ENCODE data around the gene INF2.
"Not testable (repeated sequence)": the region's sequence is repeated elsewhere in the genome, so short reads cannot be mapped to it uniquely, and the experiment has no call there.

Gene INF2

GRCh38 chr14:104661086-104661485 is 28.3 kb upstream of the INF2 start:
- TF ChIP-seq, protein P1, sequence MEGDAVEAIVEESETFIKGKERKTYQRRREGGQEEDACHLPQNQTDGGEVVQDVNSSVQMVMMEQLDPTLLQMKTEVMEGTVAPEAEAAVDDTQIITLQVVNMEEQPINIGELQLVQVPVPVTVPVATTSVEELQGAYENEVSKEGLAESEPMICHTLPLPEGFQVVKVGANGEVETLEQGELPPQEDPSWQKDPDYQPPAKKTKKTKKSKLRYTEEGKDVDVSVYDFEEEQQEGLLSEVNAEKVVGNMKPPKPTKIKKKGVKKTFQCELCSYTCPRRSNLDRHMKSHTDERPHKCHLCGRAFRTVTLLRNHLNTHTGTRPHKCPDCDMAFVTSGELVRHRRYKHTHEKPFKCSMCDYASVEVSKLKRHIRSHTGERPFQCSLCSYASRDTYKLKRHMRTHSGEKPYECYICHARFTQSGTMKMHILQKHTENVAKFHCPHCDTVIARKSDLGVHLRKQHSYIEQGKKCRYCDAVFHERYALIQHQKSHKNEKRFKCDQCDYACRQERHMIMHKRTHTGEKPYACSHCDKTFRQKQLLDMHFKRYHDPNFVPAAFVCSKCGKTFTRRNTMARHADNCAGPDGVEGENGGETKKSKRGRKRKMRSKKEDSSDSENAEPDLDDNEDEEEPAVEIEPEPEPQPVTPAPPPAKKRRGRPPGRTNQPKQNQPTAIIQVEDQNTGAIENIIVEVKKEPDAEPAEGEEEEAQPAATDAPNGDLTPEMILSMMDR (IDR thresholded peaks at IDR 0.05; ENCODE audit: low read depth, low read length, missing control alignments) = no peak
- in situ Hi-C loops (cut with HindIII; ENCODE audit: low sequenced_read_pairs) = no loop called here
- no peak for DNase-seq (ENCODE audit: low read depth)
- H3K4me3 ChIP-seq (ENCODE audit: low read depth, low read length) = no peak overlapping the region

- in situ Hi-C loops (cut with HindIII; ENCODE audit: low sequenced_read_pairs); H3K4me3 ChIP-seq (ENCODE audit: low read depth, low read length); DNase-seq (ENCODE audit: low read depth): not testable (repeated sequence)
Measured at GRCh38 chr14:104661528-104662157, 27.8 kb upstream of the INF2 start.

DNA sequence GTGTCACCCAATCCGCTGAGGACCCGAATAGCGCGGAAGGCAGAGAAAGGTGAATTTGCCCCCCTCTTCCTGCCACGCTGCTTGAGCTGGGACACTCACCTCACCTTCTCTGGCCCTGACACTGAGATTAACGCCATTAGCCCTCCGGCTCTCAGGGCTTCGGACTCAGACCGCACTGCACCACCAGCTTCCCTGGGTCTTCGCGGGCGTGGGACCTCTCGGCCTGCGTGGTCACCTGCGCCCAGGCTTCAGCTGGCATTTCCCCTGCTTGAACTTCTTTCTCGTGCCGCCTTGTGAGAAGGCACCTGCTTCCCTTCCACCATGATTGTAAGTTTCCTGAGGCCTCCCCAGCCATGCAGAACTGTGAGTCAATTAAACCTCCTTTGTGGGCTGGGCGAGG is 26.9 kb upstream of the INF2 start:
- DNase-seq (ENCODE audit: low read depth); H3K4me3 ChIP-seq (ENCODE audit: low read depth, low read length); in situ Hi-C loops (cut with HindIII; ENCODE audit: low sequenced_read_pairs): not testable (repeated sequence)

DNA sequence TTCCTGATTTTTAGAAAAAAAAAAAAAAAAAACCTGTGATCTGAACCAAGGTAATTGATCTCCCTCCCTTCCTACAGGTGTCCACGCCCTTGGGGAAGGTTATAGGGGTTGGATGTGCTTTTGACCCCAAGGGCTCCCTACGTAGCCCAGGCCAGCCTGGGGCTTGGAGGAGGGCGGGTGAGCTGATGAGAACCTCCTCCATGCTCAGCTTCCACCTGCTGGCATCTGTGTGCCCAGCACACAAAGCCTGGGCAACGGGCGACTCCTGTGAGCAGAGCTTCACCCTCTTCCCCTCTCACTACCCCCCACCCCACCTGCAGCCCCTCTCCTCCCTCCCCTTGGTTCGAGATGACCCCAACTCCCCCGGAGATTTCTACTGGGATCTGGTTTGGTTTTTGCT is 25.3 kb upstream of the INF2 start:
- no peak for DNase-seq (ENCODE audit: low read depth)
- TF ChIP-seq, protein P1 (IDR thresholded peaks at IDR 0.05; ENCODE audit: low read depth, low read length, missing control alignments) = no peak
- in situ Hi-C loops (cut with HindIII; ENCODE audit: low sequenced_read_pairs) = no loop called here
- H3K4me3 ChIP-seq (ENCODE audit: low read depth, low read length) = no peak overlapping the region

GRCh38 chr14:104664588-104664987 is 24.8 kb upstream of the INF2 start:
- no peak overlapping the region for H3K4me3 ChIP-seq (ENCODE audit: low read depth, low read length)
- DNase-seq (ENCODE audit: low read depth) = no peak
- TF ChIP-seq, protein P1 (IDR thresholded peaks at IDR 0.05; ENCODE audit: low read depth, low read length, missing control alignments) = no peak
- in situ Hi-C loops (cut with HindIII; ENCODE audit: low sequenced_read_pairs) = no loop called here

GRCh38 chr14:104665114-104665656 is 24.2 kb upstream of the INF2 start:
- in situ Hi-C loops (cut with HindIII; ENCODE audit: low sequenced_read_pairs) = no loop called here
- H3K4me3 ChIP-seq (ENCODE audit: low read depth, low read length) = no peak overlapping the region
- no peak for DNase-seq (ENCODE audit: low read depth)
- TF ChIP-seq, protein P1 (IDR thresholded peaks at IDR 0.05; ENCODE audit: low read depth, low read length, missing control alignments) = no peak

DNA sequence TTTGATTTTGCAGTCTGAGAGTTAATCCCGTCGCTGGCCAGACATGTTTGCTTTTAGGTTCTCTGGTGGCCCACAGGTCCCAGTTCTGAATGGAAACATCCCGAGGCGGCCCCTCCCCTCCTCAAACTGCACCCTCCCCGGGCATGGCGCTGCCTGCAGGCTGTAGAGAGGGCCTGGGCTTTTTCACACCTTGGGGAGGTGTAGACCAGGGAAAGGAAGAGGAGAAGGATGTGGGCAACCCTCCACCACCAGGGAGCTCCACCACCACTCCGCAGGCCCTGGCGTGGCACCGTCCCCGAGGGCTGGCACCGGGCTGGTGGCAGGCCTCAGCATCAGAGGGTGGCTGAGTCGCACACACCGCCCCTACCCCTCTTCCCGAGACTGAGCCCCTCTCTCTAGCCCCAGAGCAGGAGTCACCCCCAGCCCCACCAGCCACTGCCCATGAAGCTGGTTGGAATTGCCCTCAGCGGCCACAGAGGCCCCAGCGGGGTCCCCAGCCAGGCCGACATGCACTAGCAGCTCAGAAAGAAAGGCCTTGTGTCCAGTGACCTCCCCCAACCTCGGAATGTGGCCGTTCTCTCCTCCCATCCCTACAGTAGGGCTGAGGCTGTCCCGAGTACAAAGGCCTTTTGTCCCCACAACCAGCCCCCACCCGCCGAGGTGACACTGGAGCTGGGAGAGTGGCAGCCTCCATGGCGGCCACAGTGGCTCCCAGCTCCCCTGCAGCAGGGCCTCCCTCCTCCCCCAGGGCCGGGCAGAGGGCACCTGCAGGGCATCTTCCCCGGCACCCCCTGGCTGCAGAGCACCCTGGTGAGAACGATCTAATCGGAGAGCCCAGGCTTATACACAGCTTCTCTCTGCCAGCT is 23.5 kb upstream of the INF2 start:
- DNase-seq (ENCODE audit: low read depth) = no peak
- no peak overlapping the region for H3K4me3 ChIP-seq (ENCODE audit: low read depth, low read length)
- TF ChIP-seq, protein P1 (IDR thresholded peaks at IDR 0.05; ENCODE audit: low read depth, low read length, missing control alignments) = peak; percentile 27
- in situ Hi-C loops (cut with HindIII; ENCODE audit: low sequenced_read_pairs) = no loop called here

GRCh38 chr14:104666523-104666895 is 22.9 kb upstream of the INF2 start:
- H3K4me3 ChIP-seq (ENCODE audit: low read depth, low read length); in situ Hi-C loops (cut with HindIII; ENCODE audit: low sequenced_read_pairs); DNase-seq (ENCODE audit: low read depth): not testable (repeated sequence)
